Chondrocyte (in vitro differentiated cells): ENCODE data around the gene PRSS36. TPM values are rescaled to one million over a fixed set of nuclear protein-coding genes. Genes with fewer than 3 reads are reported as not detected.

Source experiments
- DNase-seq: peaks from one replicate; pipeline ENCODE4 v3.0.0; 2021; ENCODE audit warnings: mixed read lengths, low spot score
- H3K27ac Mint-ChIP-seq: one replicate; pipeline ENCODE4 v1.8.0; 2021; ENCODE audit warnings: mild to moderate bottlenecking, moderate library complexity, mixed read lengths; ENCODE audit not compliant: unreplicated experiment
- H3K27me3 Mint-ChIP-seq: 2 replicates; pipeline ENCODE4 v1.8.0; 2021; ENCODE audit warnings: low read depth, mixed read lengths
- H3K36me3 Mint-ChIP-seq: 2 replicates; pipeline ENCODE4 v1.8.0; 2021; ENCODE audit warnings: low read depth, mixed read lengths
- H3K4me1 Mint-ChIP-seq: 2 replicates; pipeline ENCODE4 v1.8.0; 2021; ENCODE audit warnings: low read depth, mild to moderate bottlenecking, mixed read lengths
- H3K4me3 Mint-ChIP-seq: one replicate; pipeline ENCODE4 v1.8.0; 2021; ENCODE audit warnings: mild to moderate bottlenecking, moderate library complexity, mixed read lengths; ENCODE audit not compliant: unreplicated experiment
- H3K9me3 Mint-ChIP-seq: 2 replicates; pipeline ENCODE4 v1.8.0; 2021; ENCODE audit warnings: low read depth, mixed read lengths
- CTCF ChIP-seq: fragments of 200-600 bp; sonication (generic); IDR thresholded peaks from 2 replicates; pipeline ENCODE4 v1.5.0; 2021; ENCODE audit warnings: antibody characterized with exemption, mild to moderate bottlenecking, moderate library complexity
- total RNA-seq: library from RNA; stranded (reverse); gene quantifications from 3 replicates; pipeline ENCODE4 v1.2.1, GENCODE V29; 2021

The PRSS36 gene
- total RNA-seq, 1 donor from 2014 or later: 0.35 TPM

GRCh38 chr16:31099860-31100638 lies 49.8 kb downstream of the PRSS36 start:
- DNase-seq: no peak
- no peak overlapping the region for H3K27ac Mint-ChIP-seq
- peaks cover 8% of the 10 kb centered on the region for H3K4me1 Mint-ChIP-seq
- no peak for TF ChIP-seq CTCF
- H3K9me3 Mint-ChIP-seq: peaks cover 7% of the 10 kb centered on the region
- no peak overlapping the region for H3K4me3 Mint-ChIP-seq
- no peaks in the 10 kb centered on the region for H3K27me3 Mint-ChIP-seq
- H3K36me3 Mint-ChIP-seq: peaks cover 1% of the 10 kb centered on the region

- H3K4me3 Mint-ChIP-seq: peak within 1 kb of the TSS; percentile 98
- H3K36me3 Mint-ChIP-seq: peaks cover 4% of the 10 kb centered on the region
- H3K9me3 Mint-ChIP-seq: peaks cover under 1% of the 10 kb centered on the region
- peak within 1 kb of the TSS; percentile 88 for H3K27ac Mint-ChIP-seq
- H3K4me1 Mint-ChIP-seq: peaks cover 30% of the 10 kb centered on the region
- H3K27me3 Mint-ChIP-seq: no peaks in the 10 kb centered on the region
- peak; percentile 97 for DNase-seq
- peak; percentile 29 for TF ChIP-seq CTCF
Measured at GRCh38 chr16:31094424-31095120, 55.3 kb downstream of the PRSS36 start, which contains the start of gene VKORC1. Gene VKORC1 (minus strand): TSS chr16:31094797. CDS start chr16:31094729, 68 bp downstream.

DNA sequence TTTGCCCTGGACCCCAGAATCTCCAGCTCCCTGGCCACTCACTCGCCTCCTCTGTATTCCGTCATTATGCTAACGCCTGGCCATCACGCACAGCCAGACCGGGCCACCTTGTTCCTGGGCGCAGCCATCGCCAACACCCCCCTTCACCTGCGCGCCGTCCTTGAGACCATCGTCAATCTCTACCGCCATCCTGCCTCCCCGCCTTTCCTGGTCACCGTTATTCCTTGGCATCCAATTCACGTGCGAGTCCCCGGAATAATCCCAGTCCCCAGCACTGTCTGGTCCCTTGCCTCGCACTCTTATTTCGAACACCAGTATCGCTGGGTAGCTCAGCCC lies 55.8 kb downstream of the PRSS36 start:
- no peak for DNase-seq
- Mint-ChIP-seq H3K4me1 (peaks cover 30% of the 10 kb centered on the region), H3K27ac (peak overlapping the region; percentile 88), H3K4me3 (peak overlapping the region; percentile 98), H3K27me3 (no peaks in the 10 kb centered on the region), H3K9me3 (no peaks in the 10 kb centered on the region), H3K36me3 (peaks cover 4% of the 10 kb centered on the region)
- no peak for TF ChIP-seq CTCF

- peak overlapping the region; percentile 98 for H3K4me3 Mint-ChIP-seq
- no peak for DNase-seq
- peaks cover 30% of the 10 kb centered on the region for H3K4me1 Mint-ChIP-seq
- no peaks in the 10 kb centered on the region for H3K27me3 Mint-ChIP-seq
- no peaks in the 10 kb centered on the region for H3K9me3 Mint-ChIP-seq
- peaks cover 4% of the 10 kb centered on the region for H3K36me3 Mint-ChIP-seq
- no peak for TF ChIP-seq CTCF
- H3K27ac Mint-ChIP-seq: peak overlapping the region; percentile 88
Measured at GRCh38 chr16:31093132-31093703, 56.6 kb downstream of the PRSS36 start.

DNA sequence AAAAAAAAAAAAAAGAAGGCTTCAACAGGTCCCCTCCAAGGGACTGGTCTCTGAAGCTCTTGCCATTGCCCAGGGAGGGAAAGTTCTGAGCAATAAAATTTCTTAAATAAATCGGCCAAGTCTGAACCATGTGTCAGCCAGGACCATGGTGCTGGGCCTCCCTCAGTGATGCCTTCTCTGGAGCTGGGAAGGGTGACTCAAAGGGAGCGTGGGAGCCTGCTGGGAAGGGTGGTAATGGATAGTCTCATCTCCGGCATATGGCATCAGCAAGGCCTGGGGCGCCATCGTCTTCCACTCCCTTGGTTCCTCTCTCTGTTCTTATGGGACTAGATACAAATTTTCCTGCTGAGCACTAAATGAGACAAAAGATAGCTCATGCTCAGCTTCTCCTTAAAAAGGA lies 57.5 kb downstream of the PRSS36 start:
- TF ChIP-seq CTCF: no peak
- H3K4me3 Mint-ChIP-seq: peak overlapping the region; percentile 4
- no peak for DNase-seq
- H3K36me3 Mint-ChIP-seq: peaks cover 4% of the 10 kb centered on the region
- H3K9me3 Mint-ChIP-seq: no peaks in the 10 kb centered on the region
- peak overlapping the region; percentile 41 for H3K27ac Mint-ChIP-seq
- H3K4me1 Mint-ChIP-seq: peaks cover 30% of the 10 kb centered on the region
- no peaks in the 10 kb centered on the region for H3K27me3 Mint-ChIP-seq
